Muscle layer of duodenum (tissue), 2 donors: Measurements from ENCODE around the gene ANXA10.

Source experiments
- H3K27ac ChIP-seq: one replicate; pipeline ENCODE4 v1.7.0; 2013; ENCODE audit warnings: mild to moderate bottlenecking, low read length
- H3K27me3 ChIP-seq: one replicate; pipeline ENCODE4 v1.7.0; 2013; ENCODE audit warnings: low read depth, mild to moderate bottlenecking, control low read depth, low read length
- H3K36me3 ChIP-seq, 2 donors: one replicate each; pipeline ENCODE4 v1.7.0; 2013; ENCODE audit warnings: low read length in 2 of 2, control low read depth in 1 of 2, mild to moderate bottlenecking in 1 of 2; ENCODE audit not compliant: insufficient read depth in 2 of 2, control insufficient read depth in 1 of 2
- H3K4me1 ChIP-seq, 2 donors: one replicate each; pipeline ENCODE4 v1.7.0; 2013; ENCODE audit warnings: low read length in 2 of 2, mild to moderate bottlenecking in 2 of 2, control low read depth in 1 of 2, moderate library complexity in 1 of 2; ENCODE audit not compliant: insufficient read depth in 2 of 2, control insufficient read depth in 1 of 2
- H3K4me3 ChIP-seq, 2 donors: one replicate each; pipeline ENCODE4 v1.7.0; 2013; ENCODE audit warnings: low read length in 2 of 2, low read depth in 1 of 2, mild to moderate bottlenecking in 1 of 2
- H3K9me3 ChIP-seq, 2 donors: one replicate each; pipeline ENCODE4 v1.7.0; 2013; ENCODE audit warnings: low read length in 2 of 2, control low read depth in 1 of 2, mild to moderate bottlenecking in 1 of 2; ENCODE audit not compliant: control insufficient read depth in 1 of 2
- donor health status: healthy.

ANXA10 gene

DNA sequence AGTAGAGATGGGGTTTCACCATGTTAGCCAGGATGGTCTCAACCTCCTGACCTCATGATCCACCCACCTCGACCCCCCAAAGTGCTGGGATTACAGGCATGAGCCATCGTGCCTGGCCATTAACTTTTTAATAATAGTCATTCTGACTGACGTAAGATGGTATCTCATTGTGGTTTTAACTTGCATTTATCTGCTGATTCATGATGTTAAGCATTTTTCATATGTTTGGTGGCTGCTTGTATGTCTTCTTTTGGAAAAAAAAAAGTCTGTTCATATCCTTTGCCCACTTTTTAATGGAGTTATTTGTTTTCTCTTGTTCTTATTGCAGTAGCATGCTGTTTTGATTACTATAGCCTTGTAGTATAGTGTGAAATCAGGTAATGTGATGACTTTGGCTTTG lies 45.8 kb downstream of the ANXA10 start:
- H3K9me3 ChIP-seq: no peaks in the 10 kb centered on the region
- H3K4me3 ChIP-seq: no peak overlapping the region
- no peaks in the 10 kb centered on the region for H3K4me1 ChIP-seq
- no peak overlapping the region for H3K27ac ChIP-seq
- H3K36me3 ChIP-seq: no peaks in the 10 kb centered on the region
- no peaks in the 10 kb centered on the region for H3K27me3 ChIP-seq

GRCh38 chr4:168139336-168139735 lies 47.0 kb downstream of the ANXA10 start:
- H3K27ac ChIP-seq: no peak overlapping the region
- H3K4me3 ChIP-seq: no peak overlapping the region
- H3K4me1 ChIP-seq: no peaks in the 10 kb centered on the region
- no peaks in the 10 kb centered on the region for H3K27me3 ChIP-seq
- no peaks in the 10 kb centered on the region for H3K9me3 ChIP-seq
- no peaks in the 10 kb centered on the region for H3K36me3 ChIP-seq

DNA sequence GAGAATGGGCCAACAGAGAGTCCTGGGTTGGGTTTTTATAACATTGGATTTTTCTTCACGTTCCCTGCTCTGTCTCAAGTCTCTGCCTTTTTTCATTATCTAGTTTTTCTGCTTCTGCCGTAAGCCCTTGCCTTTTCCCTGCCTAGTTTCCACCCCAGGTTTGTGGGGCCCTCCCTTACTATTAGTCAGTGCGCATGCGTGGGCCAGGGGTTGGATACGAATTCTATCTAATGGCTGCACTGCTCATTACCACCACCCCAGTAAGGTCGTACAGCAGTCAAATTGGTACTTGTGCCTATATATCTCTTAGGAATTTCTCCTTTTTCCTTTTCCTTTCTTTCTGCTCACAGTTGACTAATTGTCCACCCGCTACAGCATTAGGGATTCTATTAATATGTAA lies 49.4 kb downstream of the ANXA10 start:
- Histone ChIP-seq H3K36me3 (no peaks in the 10 kb centered on the region), H3K27ac (no peak overlapping the region), H3K4me1 (no peaks in the 10 kb centered on the region), H3K9me3 (no peaks in the 10 kb centered on the region), H3K27me3 (no peaks in the 10 kb centered on the region), H3K4me3 (no peak overlapping the region)

- no peak overlapping the region for H3K27ac ChIP-seq
- no peaks in the 10 kb centered on the region for H3K9me3 ChIP-seq
- no peaks in the 10 kb centered on the region for H3K27me3 ChIP-seq
- H3K36me3 ChIP-seq: no peaks in the 10 kb centered on the region
- H3K4me1 ChIP-seq: no peaks in the 10 kb centered on the region
- no peak overlapping the region for H3K4me3 ChIP-seq
Observed at GRCh38 chr4:168143601-168144000, 51.3 kb downstream of the ANXA10 start.

DNA sequence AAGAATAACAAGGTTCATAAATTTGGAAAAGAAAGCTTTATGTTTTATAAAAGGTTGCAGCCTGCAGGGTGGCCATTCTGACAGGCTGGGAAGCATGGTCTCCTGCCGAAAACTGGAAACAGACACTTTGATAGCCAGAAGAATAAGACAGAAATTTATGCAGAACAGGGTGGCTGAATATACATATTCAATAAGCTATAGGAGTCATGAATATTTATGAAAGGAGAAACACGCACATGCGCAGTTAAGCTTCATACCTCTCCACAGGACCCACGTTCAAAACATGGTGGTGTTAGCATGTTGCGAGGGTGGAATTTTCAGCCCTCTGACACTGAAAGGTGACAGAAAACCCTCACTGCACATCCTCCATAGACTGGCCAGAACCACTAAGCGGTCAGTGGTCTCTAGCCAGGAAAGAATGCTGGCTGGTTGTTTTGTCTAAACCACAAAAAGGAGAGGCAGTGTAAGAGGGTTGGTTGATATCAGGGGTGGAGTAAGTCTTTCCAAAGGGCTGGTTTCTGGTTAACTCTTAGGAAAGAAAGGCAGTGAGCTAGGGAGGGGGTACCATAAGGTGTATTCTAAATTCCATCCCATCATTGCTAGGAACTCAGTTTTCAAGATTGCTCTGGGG lies 58.2 kb downstream of the ANXA10 start:
- H3K27ac ChIP-seq: no peak overlapping the region
- H3K4me1 ChIP-seq: no peaks in the 10 kb centered on the region
- no peaks in the 10 kb centered on the region for H3K9me3 ChIP-seq
- H3K4me3 ChIP-seq: no peak overlapping the region
- H3K36me3 ChIP-seq: no peaks in the 10 kb centered on the region
- no peaks in the 10 kb centered on the region for H3K27me3 ChIP-seq

GRCh38 chr4:168151327-168151726 lies 59.0 kb downstream of the ANXA10 start:
- H3K4me1 ChIP-seq: no peaks in the 10 kb centered on the region
- H3K36me3 ChIP-seq: no peaks in the 10 kb centered on the region
- no peak overlapping the region for H3K27ac ChIP-seq
- H3K9me3 ChIP-seq: no peaks in the 10 kb centered on the region
- no peaks in the 10 kb centered on the region for H3K27me3 ChIP-seq
- H3K4me3 ChIP-seq: no peak overlapping the region

DNA sequence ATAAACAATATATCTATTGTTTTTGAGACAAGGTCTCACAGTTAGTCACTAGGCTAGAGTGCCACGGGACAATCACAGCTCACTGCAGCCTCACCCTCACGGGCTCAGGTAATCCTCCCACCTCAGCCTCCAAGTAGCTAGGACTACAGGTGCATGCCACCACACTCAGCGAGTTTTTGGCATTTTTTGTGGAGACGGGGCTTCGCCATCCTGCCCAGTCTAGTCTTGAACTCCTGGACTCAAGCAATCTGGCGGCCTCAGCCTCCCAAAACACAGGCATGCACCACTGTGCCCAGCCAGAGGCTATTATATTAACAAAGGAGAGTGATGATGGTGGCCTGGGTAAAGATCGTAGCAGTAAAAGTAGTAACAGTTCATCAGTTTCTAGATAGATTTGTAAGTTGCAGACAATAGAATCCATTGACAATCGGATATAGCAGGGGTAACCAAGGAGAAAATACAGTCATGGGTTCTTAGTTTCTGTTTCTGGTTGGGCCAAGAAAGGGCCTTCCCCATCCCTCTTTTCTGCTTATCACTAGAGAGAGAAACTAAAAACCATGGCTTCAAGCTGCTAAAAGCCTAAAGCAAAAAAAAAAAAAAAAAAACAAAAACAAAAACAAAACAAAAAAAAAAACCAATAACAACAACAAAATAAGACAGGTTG lies 60.6 kb downstream of the ANXA10 start:
- peak overlapping the region; percentile 36 to 51 for H3K4me3 ChIP-seq
- H3K27ac ChIP-seq: no peak overlapping the region
- H3K27me3 ChIP-seq: no peaks in the 10 kb centered on the region
- no peaks in the 10 kb centered on the region for H3K9me3 ChIP-seq
- no peaks in the 10 kb centered on the region for H3K4me1 ChIP-seq
- H3K36me3 ChIP-seq: no peaks in the 10 kb centered on the region

- Histone ChIP-seq H3K4me3 (peak overlapping the region; percentile 36 to 51), H3K36me3 (no peaks in the 10 kb centered on the region), H3K4me1 (no peaks in the 10 kb centered on the region), H3K27me3 (no peaks in the 10 kb centered on the region), H3K27ac (no peak overlapping the region), H3K9me3 (peaks cover 0 to 3% of the 10 kb centered on the region in 2 donors)
Observed at GRCh38 chr4:168153596-168154440, 61.5 kb downstream of the ANXA10 start.

GRCh38 chr4:168154546-168155277 lies 62.4 kb downstream of the ANXA10 start:
- Histone ChIP-seq H3K36me3 (no peaks in the 10 kb centered on the region), H3K27ac (no peak overlapping the region), H3K27me3 (no peaks in the 10 kb centered on the region), H3K9me3 (peaks cover 0 to 3% of the 10 kb centered on the region in 2 donors), H3K4me1 (no peaks in the 10 kb centered on the region), H3K4me3 (no peak overlapping the region)

GRCh38 chr4:168162604-168163003 lies 70.3 kb downstream of the ANXA10 start:
- H3K9me3 ChIP-seq: peaks cover 0 to 3% of the 10 kb centered on the region in 2 donors
- no peaks in the 10 kb centered on the region for H3K4me1 ChIP-seq
- H3K27me3 ChIP-seq: no peaks in the 10 kb centered on the region
- H3K27ac ChIP-seq: no peak overlapping the region
- H3K36me3 ChIP-seq: no peaks in the 10 kb centered on the region
- no peak overlapping the region for H3K4me3 ChIP-seq

GRCh38 chr4:168163106-168163505 lies 70.8 kb downstream of the ANXA10 start:
- Histone ChIP-seq H3K27me3 (no peaks in the 10 kb centered on the region), H3K9me3 (peaks cover 0 to 3% of the 10 kb centered on the region in 2 donors), H3K36me3 (no peaks in the 10 kb centered on the region), H3K4me1 (no peaks in the 10 kb centered on the region), H3K27ac (no peak overlapping the region), H3K4me3 (no peak overlapping the region)
